SK-N-SH treated with all-trans-retinoic acid at 6 μM for 48 hours (cell line): ENCODE results near the gene DUSP16.

ENCODE experiments used
- ARNTL ChIP-seq: fragments of 450-650 bp; formaldehyde crosslinking; IDR thresholded peaks from 2 replicates; pipeline ENCODE4 v1.5.0; 2020; ENCODE audit warnings: low read depth, mild to moderate bottlenecking, moderate library complexity, borderline replicate concordance
- ESRRG ChIP-seq: fragments of 250-450 bp; sonication (Bioruptor Pico); IDR thresholded peaks from 2 replicates; pipeline ENCODE4 v1.6.1; 2021; ENCODE audit warnings: mild to moderate bottlenecking
- ISL1 ChIP-seq: fragments of 250-450 bp; sonication (Bioruptor Pico); IDR thresholded peaks from 2 replicates; pipeline ENCODE4 v2.1.2; 2022; ENCODE audit warnings: mild to moderate bottlenecking, moderate library complexity
- ZC3H10 ChIP-seq: fragments of 250-450 bp; sonication (Bioruptor Pico); IDR thresholded peaks from 2 replicates; pipeline ENCODE4 v1.5.1; 2021; ENCODE audit warnings: mild to moderate bottlenecking, moderate library complexity
- ZFP3 ChIP-seq: fragments of 250-450 bp; sonication (Bioruptor Pico); IDR thresholded peaks from 2 replicates; pipeline ENCODE4 v1.5.0; 2020; ENCODE audit warnings: mild to moderate bottlenecking, moderate library complexity
- ZNF565 ChIP-seq: fragments of 450-650 bp; formaldehyde crosslinking; conservative IDR thresholded peaks from 2 replicates; pipeline ENCODE4 v1.5.0; 2020; ENCODE audit warnings: low read depth, mild to moderate bottlenecking, moderate library complexity
- TF ChIP-seq, protein P1 (sequence below): fragments of 250-450 bp; sonication (Bioruptor Pico); IDR thresholded peaks from 2 replicates; pipeline ENCODE4 v1.5.0; 2020; ENCODE audit warnings: mild to moderate bottlenecking, moderate library complexity

DNA sequence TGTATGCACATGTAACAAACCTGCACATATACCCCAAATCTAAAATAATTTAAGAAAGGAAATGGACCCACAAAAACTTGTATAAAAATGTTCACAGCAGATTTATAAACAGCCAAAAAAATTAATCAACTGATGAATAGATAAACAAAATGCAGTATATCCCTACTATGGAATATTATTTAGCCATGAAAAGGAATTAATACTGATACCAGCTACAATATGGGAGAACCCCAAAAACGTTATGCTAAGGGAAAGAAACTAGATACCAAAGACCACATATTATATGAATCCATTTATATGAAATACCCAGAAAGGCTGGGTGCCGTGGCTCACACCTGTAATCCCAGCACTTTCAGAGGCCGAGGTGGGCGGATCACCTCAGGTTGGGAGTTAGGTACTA lies 20.9 kb downstream of the DUSP16 start:
- no peak for TF ChIP-seq ESRRG (CRISPR knock-in tag)
- TF ChIP-seq ISL1 (CRISPR knock-in tag) = no peak
- no peak for TF ChIP-seq ZC3H10 (CRISPR knock-in tag)
- TF ChIP-seq, protein P1, sequence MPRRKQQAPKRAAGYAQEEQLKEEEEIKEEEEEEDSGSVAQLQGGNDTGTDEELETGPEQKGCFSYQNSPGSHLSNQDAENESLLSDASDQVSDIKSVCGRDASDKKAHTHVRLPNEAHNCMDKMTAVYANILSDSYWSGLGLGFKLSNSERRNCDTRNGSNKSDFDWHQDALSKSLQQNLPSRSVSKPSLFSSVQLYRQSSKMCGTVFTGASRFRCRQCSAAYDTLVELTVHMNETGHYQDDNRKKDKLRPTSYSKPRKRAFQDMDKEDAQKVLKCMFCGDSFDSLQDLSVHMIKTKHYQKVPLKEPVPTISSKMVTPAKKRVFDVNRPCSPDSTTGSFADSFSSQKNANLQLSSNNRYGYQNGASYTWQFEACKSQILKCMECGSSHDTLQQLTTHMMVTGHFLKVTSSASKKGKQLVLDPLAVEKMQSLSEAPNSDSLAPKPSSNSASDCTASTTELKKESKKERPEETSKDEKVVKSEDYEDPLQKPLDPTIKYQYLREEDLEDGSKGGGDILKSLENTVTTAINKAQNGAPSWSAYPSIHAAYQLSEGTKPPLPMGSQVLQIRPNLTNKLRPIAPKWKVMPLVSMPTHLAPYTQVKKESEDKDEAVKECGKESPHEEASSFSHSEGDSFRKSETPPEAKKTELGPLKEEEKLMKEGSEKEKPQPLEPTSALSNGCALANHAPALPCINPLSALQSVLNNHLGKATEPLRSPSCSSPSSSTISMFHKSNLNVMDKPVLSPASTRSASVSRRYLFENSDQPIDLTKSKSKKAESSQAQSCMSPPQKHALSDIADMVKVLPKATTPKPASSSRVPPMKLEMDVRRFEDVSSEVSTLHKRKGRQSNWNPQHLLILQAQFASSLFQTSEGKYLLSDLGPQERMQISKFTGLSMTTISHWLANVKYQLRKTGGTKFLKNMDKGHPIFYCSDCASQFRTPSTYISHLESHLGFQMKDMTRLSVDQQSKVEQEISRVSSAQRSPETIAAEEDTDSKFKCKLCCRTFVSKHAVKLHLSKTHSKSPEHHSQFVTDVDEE (CRISPR knock-in tag) = no peak
- no peak for TF ChIP-seq ZFP3 (CRISPR knock-in tag)
- no peak for TF ChIP-seq ZNF565
- TF ChIP-seq ARNTL (CRISPR knock-in tag) = no peak
